Hepatocyte (in vitro differentiated cells): Measurements from ENCODE around the gene ZBTB1. TPM values are rescaled to one million over a fixed set of nuclear protein-coding genes. Genes with fewer than 3 reads are reported as not detected.
"Not testable (repeated sequence)": the region's sequence is repeated elsewhere in the genome, so short reads cannot be mapped to it uniquely, and the experiment has no call there.

Experiments used
- DNase-seq: peaks from one replicate; pipeline ENCODE4 v3.0.0-alpha.2; 2016; ENCODE audit warnings: low spot score
- H2AFZ ChIP-seq: fragments of 200-600 bp; sonication (generic); 2 replicates; pipeline ENCODE4 v1.6.0; 2016; ENCODE audit warnings: antibody characterized with exemption, mild to moderate bottlenecking
- H3K27ac ChIP-seq: fragments of 200-600 bp; sonication (generic); 2 replicates; pipeline ENCODE4 v1.5.1; 2016; ENCODE audit warnings: mild to moderate bottlenecking
- H3K27me3 ChIP-seq: fragments of 200-600 bp; sonication (generic); 2 replicates; pipeline ENCODE4 v1.6.1; 2016
- H3K36me3 ChIP-seq: fragments of 200-600 bp; sonication (generic); replicated peaks from 2 replicates; pipeline ENCODE4 v1.5.1; 2016; ENCODE audit warnings: low read depth; ENCODE audit not compliant: insufficient read depth
- H3K4me1 ChIP-seq: fragments of 200-600 bp; sonication (generic); 2 replicates; pipeline ENCODE4 v1.5.1; 2016; ENCODE audit warnings: mild to moderate bottlenecking, moderate library complexity; ENCODE audit not compliant: insufficient read depth
- H3K4me2 ChIP-seq: fragments of 200-600 bp; sonication (generic); 2 replicates; pipeline ENCODE4 v1.6.0; 2016
- H3K4me3 ChIP-seq: fragments of 200-600 bp; sonication (generic); 2 replicates; pipeline ENCODE4 v1.5.1; 2016; ENCODE audit warnings: mild to moderate bottlenecking
- H3K79me2 ChIP-seq: fragments of 200-600 bp; sonication (generic); 2 replicates; pipeline ENCODE4 v1.6.0; 2017; ENCODE audit warnings: mild to moderate bottlenecking
- H3K9me2 ChIP-seq: fragments of 200-600 bp; sonication (generic); replicated peaks from 2 replicates; pipeline ENCODE4 v1.6.0; 2017; ENCODE audit warnings: mild to moderate bottlenecking; ENCODE audit not compliant: insufficient read depth
- H3K9me3 ChIP-seq: fragments of 200-600 bp; sonication (generic); 2 replicates; pipeline ENCODE4 v1.5.1; 2016; ENCODE audit warnings: low read depth, mild to moderate bottlenecking
- H4K20me1 ChIP-seq: fragments of 200-600 bp; sonication (generic); 2 replicates; pipeline ENCODE4 v1.6.0; 2016; ENCODE audit warnings: mild to moderate bottlenecking; ENCODE audit not compliant: insufficient read depth, poor library complexity, severe bottlenecking
- CTCF ChIP-seq: fragments of 200-600 bp; sonication (generic); IDR thresholded peaks from 2 replicates; pipeline ENCODE4 v1.5.1; 2016; ENCODE audit warnings: antibody characterized with exemption, mild to moderate bottlenecking; ENCODE audit not compliant: poor library complexity
- EZH2 ChIP-seq: fragments of 200-600 bp; sonication (generic); IDR thresholded peaks from 2 replicates; pipeline ENCODE4 v1.6.1; 2016; ENCODE audit warnings: antibody characterized with exemption, mild to moderate bottlenecking, borderline replicate concordance
- EZH2phosphoT487 ChIP-seq: fragments of 200-600 bp; sonication (generic); IDR thresholded peaks from one replicate; pipeline ENCODE4 v1.6.1; 2018; ENCODE audit warnings: antibody characterized with exemption, mild to moderate bottlenecking, low read depth, moderate library complexity; ENCODE audit not compliant: unreplicated experiment, severe bottlenecking
- WGBS: methylation state at CpG from one replicate; pipeline ENCODE4 v1.1.6; 2016; ENCODE audit warnings: low lambda C conversion rate; ENCODE audit errors: missing lambda C conversion rate; 5-methylcytosine and 5-hydroxymethylcytosine counted together
- polyA plus RNA-seq: library from polyadenylated mRNA; unstranded; fragments of >200 nt; fragmentation: Nextera tagmentation; extraction: Ambion mirVana; gene quantifications from 2 replicates; pipeline ENCODE4 v1.2.1, GENCODE V29; 2016
- total RNA-seq: library from RNA; depleted of rRNA; stranded (reverse); fragments of >200 nt; gene quantifications from 2 replicates; pipeline ENCODE4 v1.2.3, GENCODE V29; 2014

Gene ZBTB1
- total and polyA plus RNA-seq, 2 experiments from 2014 or later: 30.3 to 60.4 TPM

- H3K4me3 ChIP-seq: no peak overlapping the region
- 38% methylated on average over 1 of the region's 1 CpG for WGBS
- no peaks in the 10 kb centered on the region for H3K9me2 ChIP-seq
- peaks cover 7% of the 10 kb centered on the region for H3K4me1 ChIP-seq
- no peak overlapping the region for H2AFZ ChIP-seq
- DNase-seq: no peak
- H3K27ac ChIP-seq: no peak overlapping the region
- H3K79me2 ChIP-seq: peaks cover 98% of the 10 kb centered on the region
- H3K27me3 ChIP-seq: no peaks in the 10 kb centered on the region
- no peak overlapping the region for H3K4me2 ChIP-seq
- no peaks in the 10 kb centered on the region for H3K36me3 ChIP-seq
- no peaks in the 10 kb centered on the region for H3K9me3 ChIP-seq
- H4K20me1 ChIP-seq: peaks cover 95% of the 10 kb centered on the region
- TF ChIP-seq EZH2phosphoT487 (no peak), EZH2 (no peak), CTCF (no peak)
Measured at GRCh38 chr14:64515053-64515452, 10.5 kb downstream of the ZBTB1 start.

GRCh38 chr14:64516969-64517368, 12.4 kb downstream of the ZBTB1 start:
- Histone ChIP-seq H3K27ac (no peak overlapping the region), H3K4me2 (no peak overlapping the region), H2AFZ (no peak overlapping the region), H3K79me2 (peaks cover 100% of the 10 kb centered on the region), H3K36me3 (no peaks in the 10 kb centered on the region), H4K20me1 (peaks cover 90% of the 10 kb centered on the region), H3K4me3 (no peak overlapping the region), H3K4me1 (peaks cover 7% of the 10 kb centered on the region), H3K9me3 (no peaks in the 10 kb centered on the region), H3K27me3 (no peaks in the 10 kb centered on the region), H3K9me2 (no peaks in the 10 kb centered on the region)
- no peak for TF ChIP-seq CTCF
- no peak for TF ChIP-seq EZH2
- no peak for TF ChIP-seq EZH2phosphoT487
- DNase-seq: no peak
- WGBS: 100% methylated on average over 1 of the region's 1 CpG

- H3K36me3 ChIP-seq: not testable (repeated sequence)
- peaks cover 100% of the 10 kb centered on the region for H3K79me2 ChIP-seq
- peaks cover 84% of the 10 kb centered on the region for H4K20me1 ChIP-seq
Measured at GRCh38 chr14:64517667-64518066, 13.1 kb downstream of the ZBTB1 start.

GRCh38 chr14:64518229-64518628, 13.7 kb downstream of the ZBTB1 start:
- no peaks in the 10 kb centered on the region for H3K27me3 ChIP-seq
- H3K9me2 ChIP-seq: no peaks in the 10 kb centered on the region
- peaks cover 7% of the 10 kb centered on the region for H3K4me1 ChIP-seq
- peaks cover 100% of the 10 kb centered on the region for H3K79me2 ChIP-seq
- H3K27ac ChIP-seq: no peak overlapping the region
- peaks cover 79% of the 10 kb centered on the region for H4K20me1 ChIP-seq
- H2AFZ ChIP-seq: no peak overlapping the region
- no peak overlapping the region for H3K4me2 ChIP-seq
- no peak overlapping the region for H3K4me3 ChIP-seq
- no peaks in the 10 kb centered on the region for H3K9me3 ChIP-seq
- H3K36me3 ChIP-seq: no peaks in the 10 kb centered on the region
- 86% methylated on average over 4 of the region's 4 CpGs for WGBS
- no peak for TF ChIP-seq EZH2phosphoT487
- no peak for TF ChIP-seq EZH2
- TF ChIP-seq CTCF: no peak
- DNase-seq: no peak

More at GRCh38 chr14:64517667-64518066, 13.1 kb downstream of the ZBTB1 start:
- not testable (repeated sequence) for H3K9me3 ChIP-seq, H3K27me3 ChIP-seq, H3K27ac ChIP-seq, H3K4me2 ChIP-seq, H3K9me2 ChIP-seq, H3K4me1 ChIP-seq, DNase-seq, H3K4me3 ChIP-seq, H2AFZ ChIP-seq
- 93% methylated on average over 6 of the region's 6 CpGs for WGBS
